Inferior parietal cortex (tissue), 1 donor: ENCODE results near the gene RGS19.
A peak's percentile ranks its signal among the peaks of the same experiment; 100 is the strongest.

ENCODE experiments used
- DNase-seq: peaks from one replicate; pipeline ENCODE4 v3.0.0-alpha.2; 2016; ENCODE audit errors: extremely low spot score

The RGS19 gene

GRCh38 chr20:64064145-64064698, 15.1 kb downstream of the RGS19 start:
- no peak for DNase-seq

DNA sequence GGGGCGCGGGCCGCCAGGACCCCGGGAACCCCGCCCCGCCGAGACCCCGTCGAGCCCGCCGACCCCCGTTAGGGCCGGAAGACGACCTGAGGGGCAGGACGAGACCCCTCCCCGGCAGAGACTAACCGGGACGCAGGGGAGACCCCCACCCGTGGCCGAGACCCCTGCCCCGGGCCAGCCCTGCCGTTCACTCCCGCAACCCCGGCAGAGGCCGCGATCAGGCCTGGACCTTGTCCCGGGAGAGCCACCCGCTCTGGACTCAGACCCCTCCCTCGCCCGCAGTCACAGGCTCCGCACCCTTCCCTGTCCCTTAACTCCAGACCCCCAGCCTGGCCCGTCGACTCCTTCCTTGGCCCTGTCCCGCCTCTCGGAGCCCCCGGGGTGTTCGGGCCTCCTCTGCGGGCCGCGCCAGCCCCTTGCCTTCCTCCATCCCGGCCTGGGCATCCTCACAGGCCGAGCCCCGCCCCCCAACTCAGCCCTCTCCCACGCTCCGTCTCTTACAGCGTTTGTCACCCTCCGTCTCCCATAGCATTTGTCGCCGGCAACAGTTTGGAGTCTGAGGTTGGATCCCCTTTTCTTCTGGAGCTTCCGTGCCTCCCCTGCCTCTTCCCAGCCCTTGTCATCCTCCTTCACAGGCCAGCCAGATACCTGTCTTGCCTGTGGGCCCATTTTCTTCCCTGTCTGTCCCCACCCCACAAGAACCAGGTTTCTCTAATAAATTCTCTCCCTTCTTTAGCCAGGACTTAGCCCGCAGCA, 15.8 kb downstream of the RGS19 start:
- no peak for DNase-seq

DNA sequence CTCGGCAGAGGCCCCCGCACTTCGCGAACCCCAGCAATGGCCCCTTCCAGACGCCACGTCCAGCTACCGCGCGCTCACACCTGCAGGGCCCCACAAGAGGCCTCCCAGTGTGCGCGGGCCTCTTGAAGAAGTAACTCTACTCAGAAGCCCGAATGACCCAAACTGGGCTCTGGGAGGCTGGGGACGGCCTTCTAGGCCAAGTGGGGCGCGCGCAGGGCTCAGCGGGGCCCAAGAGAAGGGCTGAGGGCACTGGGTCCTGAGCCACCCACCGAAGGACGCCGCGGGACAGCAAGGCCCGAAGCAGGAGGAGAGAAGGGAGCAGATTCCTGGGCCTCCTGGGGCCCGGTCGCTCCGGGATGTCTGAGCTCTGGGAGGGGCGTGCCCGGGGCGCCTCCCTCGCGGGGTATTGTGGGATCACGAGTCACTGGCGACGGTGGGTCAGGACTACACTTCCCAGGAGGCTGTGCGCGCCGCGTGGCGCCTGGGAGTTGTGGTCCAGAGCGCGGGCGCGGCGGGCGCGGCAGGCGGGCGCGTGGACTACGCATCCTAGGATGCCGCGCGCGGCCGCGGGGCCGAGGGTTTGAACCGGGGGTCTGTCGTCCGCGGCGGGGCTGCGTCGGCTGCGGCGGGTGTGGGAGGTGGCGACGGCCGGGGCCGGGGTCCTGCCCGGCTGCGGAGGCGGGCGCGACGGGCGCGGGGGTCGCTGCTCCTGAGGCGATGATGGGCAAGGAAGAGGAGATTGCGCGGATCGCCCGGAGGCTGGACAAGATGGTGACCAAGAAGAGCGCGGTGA, 16.5 kb downstream of the RGS19 start, which contains the start of gene TCEA2:
Gene TCEA2, plus strand, starts transcription at position 603 of the 793 bp plus-strand sequence. Its CDS starts 115 bp downstream, at position 718.
- peak; percentile 97 for DNase-seq

- DNase-seq, result no peak
Measured at GRCh38 chr20:64062276-64062595, 17.1 kb downstream of the RGS19 start.

GRCh38 chr20:64058536-64058935, 20.8 kb downstream of the RGS19 start:
- DNase-seq, result no peak

GRCh38 chr20:64057628-64058498, 21.5 kb downstream of the RGS19 start:
- DNase-seq, result peak; percentile 48

- no peak for DNase-seq
Measured at GRCh38 chr20:64056889-64057627, 22.3 kb downstream of the RGS19 start.

GRCh38 chr20:64056639-64056888, 22.8 kb downstream of the RGS19 start:
- DNase-seq, result no peak

DNA sequence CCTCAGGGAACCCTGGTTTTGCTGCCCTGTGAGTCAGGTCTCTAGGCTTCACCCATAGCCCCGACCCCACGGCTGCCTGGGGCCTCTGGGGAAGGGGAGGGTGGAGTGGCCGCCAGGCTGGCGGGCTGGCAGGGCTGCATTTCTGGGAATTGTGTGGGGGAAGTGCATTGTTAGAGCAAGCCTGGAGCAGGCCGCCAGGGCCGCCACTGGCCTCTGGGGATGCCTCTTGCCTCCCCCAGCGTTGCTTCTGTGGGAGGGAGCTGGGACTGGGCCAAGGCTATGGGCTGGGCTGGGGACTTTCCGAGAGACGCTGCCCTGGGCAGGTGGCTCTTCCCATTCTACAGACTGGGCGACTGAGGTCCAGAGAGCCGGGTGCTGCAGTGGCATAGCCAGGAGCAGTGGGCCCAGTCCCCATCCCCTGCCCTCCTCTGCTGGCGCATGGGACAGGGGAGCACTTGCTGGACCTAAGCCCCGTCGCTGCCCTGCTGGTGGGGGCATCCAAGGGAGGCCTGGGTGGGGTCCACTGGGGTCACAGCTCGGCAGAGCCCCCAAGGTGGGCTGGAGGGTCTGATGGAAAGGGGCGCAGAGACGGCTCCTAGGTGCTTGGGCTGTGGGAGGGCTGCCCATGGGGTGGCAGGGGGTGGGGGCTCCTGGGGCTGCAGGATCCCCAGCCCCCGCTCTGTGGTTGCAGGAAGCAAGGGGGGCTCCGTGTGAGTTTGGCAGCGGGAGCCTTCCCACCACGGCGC, 23.3 kb downstream of the RGS19 start:
- no peak for DNase-seq

GRCh38 chr20:64055396-64055892, 23.9 kb downstream of the RGS19 start:
- DNase-seq, result no peak

- DNase-seq, result no peak
Measured at GRCh38 chr20:64053841-64054661, 25.3 kb downstream of the RGS19 start.

GRCh38 chr20:64052987-64053840, 26.1 kb downstream of the RGS19 start:
- no peak for DNase-seq

- no peak for DNase-seq
Measured at GRCh38 chr20:64052326-64052722, 27.0 kb downstream of the RGS19 start.

DNA sequence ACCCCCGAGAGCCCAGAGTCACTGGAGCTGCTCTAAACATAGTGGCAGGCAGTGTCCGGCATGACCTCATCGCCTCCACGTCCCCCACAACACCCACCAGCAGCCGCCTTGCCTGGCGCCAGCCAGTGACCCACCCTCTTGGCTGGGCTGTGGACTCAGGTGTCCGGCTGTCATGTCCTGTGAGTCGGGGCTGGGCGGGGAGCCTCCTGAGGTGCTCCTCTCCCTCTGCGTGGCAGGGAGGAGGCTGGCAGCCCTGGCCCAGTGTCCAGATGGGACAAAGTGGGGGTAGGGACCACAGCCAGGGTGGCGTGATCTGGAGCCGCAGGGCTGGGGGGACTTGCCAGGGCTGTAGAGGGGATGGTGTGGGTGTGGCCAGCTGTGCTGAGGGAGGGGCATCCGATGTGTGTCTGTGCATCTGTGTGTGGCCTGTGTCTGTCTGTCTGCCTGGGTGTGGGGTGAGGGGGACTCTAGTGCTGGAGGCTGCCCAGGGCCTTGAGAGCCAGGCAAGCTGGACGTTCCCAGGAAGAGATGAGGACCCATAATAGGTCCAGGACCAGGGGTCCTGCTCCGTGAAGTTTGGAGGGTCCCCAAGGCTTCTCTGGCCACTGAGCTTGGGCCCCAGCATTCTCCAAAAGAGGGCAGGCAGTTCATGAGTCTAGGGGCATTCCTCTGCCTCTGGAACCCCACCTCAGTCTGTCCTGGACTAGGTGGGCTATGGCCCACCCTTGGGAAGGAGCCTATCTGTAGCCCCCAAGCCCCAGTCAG, 27.6 kb downstream of the RGS19 start:
- no peak for DNase-seq

- DNase-seq, result no peak
Measured at GRCh38 chr20:64051033-64051452, 28.3 kb downstream of the RGS19 start.

GRCh38 chr20:64050261-64051032, 28.9 kb downstream of the RGS19 start:
- no peak for DNase-seq

- no peak for DNase-seq
Measured at GRCh38 chr20:64049878-64050260, 29.4 kb downstream of the RGS19 start.
